Stimulated activated CD8-positive, alpha-beta memory T cell treated with anti-CD3 and anti-CD28 coated beads, Interleukin-15, amount 100 ng/mL, for 48 hours (primary cell): ENCODE measurements around the gene NEBL.

Experiments used
- DNase-seq, 2 donors: peaks; one replicate each; pipeline ENCODE4 v3.0.0-alpha.2; 2020; ENCODE audit warnings: low read depth in 2 of 2

Gene NEBL

GRCh38 chr10:20870834-20871233 lies 26.3 kb downstream of the NEBL start:
- no peak for DNase-seq

DNA sequence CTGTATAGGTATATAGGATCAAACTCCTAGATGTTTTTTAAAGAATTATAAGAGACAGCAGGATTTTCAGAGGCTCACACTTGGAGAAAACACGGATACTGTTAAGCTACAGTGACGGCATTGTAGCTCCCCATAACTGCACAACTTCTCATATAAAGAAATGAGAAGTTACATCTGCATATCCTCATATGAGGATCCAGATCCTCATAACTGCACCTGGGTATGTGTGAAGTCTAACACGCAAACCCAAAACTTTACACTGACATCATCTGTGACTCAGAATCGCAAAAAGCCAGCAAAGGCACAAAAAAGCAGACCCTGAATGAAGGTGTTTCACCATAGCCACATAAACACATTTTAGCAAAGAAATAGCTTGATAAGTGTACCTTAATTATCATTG lies 34.1 kb downstream of the NEBL start:
- no peak for DNase-seq

- DNase-seq, result no peak
Observed at GRCh38 chr10:20858292-20859124, 38.6 kb downstream of the NEBL start.

- no peak for DNase-seq
Observed at GRCh38 chr10:20856484-20856883, 40.6 kb downstream of the NEBL start.

DNA sequence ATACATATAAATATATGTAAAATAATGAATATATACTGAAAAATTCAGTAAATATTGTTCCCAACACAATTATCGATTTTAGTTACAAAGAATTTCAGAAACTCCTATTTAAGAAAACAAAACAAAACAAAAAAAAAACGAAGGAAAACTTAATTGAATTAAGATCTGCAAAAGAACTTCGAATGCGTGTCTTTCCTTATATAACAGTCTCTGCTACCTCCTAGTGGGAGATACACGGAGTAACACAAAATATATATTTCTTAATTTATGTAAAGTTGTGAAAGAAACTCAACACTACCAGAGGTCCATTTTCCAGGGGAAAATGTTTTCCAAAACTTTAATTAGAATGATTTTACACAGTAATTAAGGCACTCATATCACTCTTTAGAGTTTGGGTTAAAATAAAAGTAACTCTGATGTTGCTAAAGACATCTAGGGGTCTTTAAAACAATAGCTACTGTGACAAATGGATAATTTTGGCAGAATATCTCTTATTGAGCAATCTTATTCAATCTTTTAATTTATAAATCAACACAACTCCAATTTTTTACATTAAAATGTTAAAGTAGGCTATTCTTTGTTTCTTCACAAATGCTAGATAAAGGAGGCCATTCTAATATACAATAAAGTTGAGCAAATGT lies 41.6 kb downstream of the NEBL start:
- no peak for DNase-seq

GRCh38 chr10:20853276-20853675 lies 43.8 kb downstream of the NEBL start:
- no peak for DNase-seq

- DNase-seq, result no peak
Observed at GRCh38 chr10:20852303-20852702, 44.8 kb downstream of the NEBL start.

GRCh38 chr10:20847512-20847911 lies 49.6 kb downstream of the NEBL start:
- no peak for DNase-seq

DNA sequence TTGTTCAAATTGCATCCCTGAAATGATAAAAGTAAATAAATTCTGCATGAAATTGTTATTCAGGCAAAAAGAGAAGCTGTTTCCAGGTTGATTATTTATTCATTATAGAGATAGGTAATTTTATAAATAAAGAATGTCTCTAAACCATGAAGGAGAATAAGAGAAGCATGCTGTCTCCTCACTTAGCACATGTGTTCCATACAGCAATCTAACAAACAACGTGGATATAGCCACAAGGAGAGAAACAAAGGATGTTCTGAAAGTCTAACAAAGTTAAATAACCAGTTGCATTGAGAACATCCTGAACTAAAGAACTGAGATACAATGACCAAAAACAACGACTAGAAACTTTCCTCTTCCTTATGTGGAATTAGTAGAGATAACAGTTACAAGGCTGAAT lies 50.8 kb downstream of the NEBL start:
- DNase-seq, result no peak

GRCh38 chr10:20841419-20841818 lies 55.7 kb downstream of the NEBL start:
- DNase-seq, result no peak

DNA sequence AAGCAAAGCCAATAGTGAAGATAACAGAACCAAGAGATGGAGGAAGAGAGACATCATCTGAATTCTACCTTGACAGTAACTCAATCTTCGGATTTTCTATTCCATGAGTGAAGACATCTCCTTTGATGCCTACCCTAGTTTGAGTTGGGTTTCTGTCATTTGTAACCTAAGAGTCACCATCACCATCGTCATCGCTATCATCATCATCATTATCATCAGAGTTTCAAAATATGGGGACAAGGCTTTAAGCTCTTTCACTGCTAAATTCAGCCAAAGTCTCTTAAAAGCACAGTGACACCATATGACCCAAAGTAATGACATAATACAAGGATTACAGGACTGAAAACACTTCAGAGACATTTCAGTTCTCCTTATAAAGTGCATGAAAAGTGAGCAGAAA lies 57.2 kb downstream of the NEBL start:
- DNase-seq, result no peak

- DNase-seq, result no peak
Observed at GRCh38 chr10:20839141-20839540, 58.0 kb downstream of the NEBL start.

- DNase-seq, result no peak
Observed at GRCh38 chr10:20836401-20836800, 60.7 kb downstream of the NEBL start.

DNA sequence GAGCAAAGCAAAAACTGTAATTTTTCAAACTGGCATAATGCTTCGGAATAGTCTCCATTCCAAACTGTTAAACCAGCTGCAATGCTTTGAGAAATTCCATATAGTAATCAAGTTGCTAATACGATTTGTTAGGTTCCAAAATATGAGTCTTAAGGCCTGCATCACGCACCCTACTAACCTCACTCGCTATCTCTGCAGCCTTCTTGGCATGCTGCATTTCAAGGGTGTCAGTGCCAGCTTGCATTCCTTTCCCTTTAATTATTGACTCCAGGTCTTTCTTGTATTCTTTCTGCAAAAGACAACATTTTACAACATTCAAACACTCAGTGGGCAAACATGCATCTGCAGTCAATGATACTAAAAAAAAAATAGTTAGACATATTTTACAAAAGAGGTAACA lies 61.8 kb downstream of the NEBL start:
- DNase-seq, result no peak

DNA sequence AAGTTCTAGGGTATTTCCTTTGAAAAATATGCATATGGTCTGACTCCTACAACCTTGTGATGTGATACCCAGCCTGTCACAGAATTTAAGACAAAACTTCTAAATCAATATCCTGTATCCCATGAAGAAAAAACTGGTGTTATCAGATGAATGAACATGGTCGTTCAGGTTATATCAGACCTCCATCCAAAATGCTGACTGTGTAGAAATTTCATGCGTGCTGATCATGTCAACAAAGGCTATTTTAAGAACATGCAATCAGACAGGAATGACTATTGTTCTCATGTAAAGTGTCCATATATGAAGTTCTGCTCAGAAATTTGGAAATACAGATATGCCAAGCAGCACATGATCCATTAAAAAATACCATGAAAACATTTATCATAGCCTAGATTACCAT lies 62.3 kb downstream of the NEBL start:
- DNase-seq, result no peak

DNA sequence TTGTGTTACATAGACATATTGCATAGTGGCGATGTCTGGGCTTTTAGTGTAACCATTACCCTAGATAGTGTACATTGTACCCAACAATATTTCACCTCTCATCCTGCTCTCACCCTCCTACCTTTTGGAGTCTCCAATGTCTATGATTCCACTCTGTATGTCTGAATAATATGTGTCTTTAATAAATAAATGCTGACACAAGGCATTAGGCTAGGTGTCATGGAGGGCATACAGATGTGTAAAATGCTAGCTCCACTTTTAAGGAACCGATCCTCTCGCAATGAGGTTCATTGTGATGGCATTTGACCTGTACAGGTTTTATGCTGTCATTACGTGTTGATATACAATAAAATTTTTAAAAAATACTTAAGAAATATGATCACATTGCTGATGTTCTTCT lies 74.3 kb downstream of the NEBL start:
- DNase-seq, result no peak

GRCh38 chr10:20817646-20818045 lies 79.5 kb downstream of the NEBL start:
- no peak for DNase-seq

DNA sequence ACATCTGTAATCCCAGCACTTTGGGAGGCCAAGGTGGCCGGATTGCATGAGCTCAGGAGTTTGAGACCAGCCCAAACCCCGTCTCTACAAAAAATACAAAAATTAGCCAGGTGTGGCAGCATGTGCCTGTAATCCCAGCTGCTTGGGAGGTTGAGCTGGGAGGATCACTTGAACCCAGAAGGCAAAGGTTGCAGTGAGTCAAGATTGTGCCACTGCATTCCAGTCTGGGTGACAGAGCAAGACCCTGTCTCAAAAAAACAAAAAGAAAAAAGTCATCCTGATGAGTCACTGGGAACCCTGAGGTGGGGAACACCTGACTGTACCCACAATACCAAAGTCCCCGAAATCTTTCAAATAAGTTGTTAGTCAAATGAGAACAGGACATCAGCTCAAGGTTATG lies 80.0 kb downstream of the NEBL start:
- DNase-seq, result no peak

- no peak for DNase-seq
Observed at GRCh38 chr10:20814116-20814515, 83.0 kb downstream of the NEBL start.

DNA sequence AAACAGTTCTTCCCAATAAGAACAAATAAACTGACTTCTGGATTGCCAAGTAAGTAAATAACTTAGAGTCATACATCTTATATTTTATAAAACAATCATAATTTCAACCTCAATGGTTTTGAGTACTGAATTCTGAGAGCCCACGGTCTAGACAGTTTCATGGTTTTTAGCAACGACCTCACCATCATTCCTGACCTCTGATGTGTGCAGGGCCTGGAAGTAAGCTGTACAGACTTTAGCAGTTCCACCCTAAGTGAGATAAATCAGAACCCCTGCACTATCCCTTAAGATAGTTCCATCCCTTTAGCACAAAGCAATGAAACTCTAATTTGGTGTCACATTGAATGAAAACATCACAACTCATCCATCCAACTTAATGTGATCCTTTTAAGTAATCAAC lies 86.0 kb downstream of the NEBL start:
- DNase-seq, result no peak

DNA sequence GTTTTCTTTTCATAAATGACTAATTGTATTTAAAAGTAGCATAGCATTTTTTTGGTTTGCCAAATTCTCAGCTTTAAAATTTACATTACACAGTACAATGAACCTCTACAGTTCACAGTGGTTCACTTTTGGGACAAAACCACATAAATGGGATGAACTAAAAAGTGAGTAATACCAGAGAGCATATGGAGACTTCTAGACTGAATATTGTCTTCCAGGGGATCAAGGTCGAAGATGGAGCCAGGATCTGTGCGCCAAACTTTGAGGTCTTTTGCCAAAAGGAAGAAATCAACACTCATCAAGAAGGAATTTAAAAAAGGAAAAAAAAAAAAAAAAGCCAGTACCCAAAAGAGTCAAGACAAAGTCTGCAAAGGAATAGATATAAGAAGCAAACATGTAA lies 87.5 kb downstream of the NEBL start:
- no peak for DNase-seq

GRCh38 chr10:20806487-20806886 lies 90.6 kb downstream of the NEBL start:
- no peak for DNase-seq

DNA sequence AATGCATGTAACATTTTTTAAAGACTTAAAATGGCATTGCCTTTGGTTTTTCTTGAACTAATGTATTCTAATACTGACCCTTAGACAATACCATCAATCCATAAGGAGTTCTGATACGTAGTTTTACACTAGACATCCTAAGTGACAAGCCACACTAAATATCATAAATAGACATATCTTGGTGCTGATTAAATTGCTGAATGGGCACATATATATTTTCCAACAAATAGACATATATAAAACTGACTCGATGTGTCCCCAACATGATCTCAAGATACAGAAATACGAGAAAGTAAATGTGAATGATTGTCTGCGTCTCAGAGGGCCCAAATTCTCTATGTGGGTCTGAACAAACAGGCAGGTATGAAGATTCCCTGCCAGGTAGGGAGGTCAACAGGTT lies 99.8 kb downstream of the NEBL start:
- no peak for DNase-seq

GRCh38 chr10:20795391-20795790 lies 101.7 kb downstream of the NEBL start:
- no peak for DNase-seq
